Cardiac muscle cell (in vitro differentiated cells and primary cell): ENCODE results near the gene OR8B12. TPM values are rescaled to one million over a fixed set of nuclear protein-coding genes. Genes with fewer than 3 reads are reported as not detected.

ENCODE experiments used
- DNase-seq, 2 donors: peaks; one replicate each; pipeline versions ENCODE4 v3.0.0 to v3.0.0-alpha.2; 2010 to 2017; ENCODE audit warnings: low read depth in 1 of 2, low spot score in 1 of 2
- H3K27ac ChIP-seq: fragments of 200-600 bp; sonication (generic); 2 replicates; pipeline ENCODE4 v1.5.1; 2016
- H3K27me3 ChIP-seq: fragments of 200-600 bp; sonication (generic); 2 replicates; pipeline ENCODE4 v1.6.0; 2016; ENCODE audit warnings: control low read depth
- H3K36me3 ChIP-seq: fragments of 200-600 bp; sonication (generic); 2 replicates; pipeline ENCODE4 v1.5.1; 2016; ENCODE audit warnings: control low read depth
- H3K4me1 ChIP-seq: fragments of 200-600 bp; sonication (generic); 2 replicates; pipeline ENCODE4 v1.8.1; 2017; ENCODE audit warnings: low read depth, mild to moderate bottlenecking, mixed run types
- H3K4me3 ChIP-seq: fragments of 200-600 bp; sonication (generic); 2 replicates; pipeline ENCODE4 v1.5.1; 2016; ENCODE audit warnings: mild to moderate bottlenecking
- H3K9me3 ChIP-seq: fragments of 200-600 bp; sonication (generic); 2 replicates; pipeline ENCODE4 v1.5.1; 2017; ENCODE audit warnings: low read depth, mild to moderate bottlenecking, control low read depth
- polyA plus RNA-seq: library from polyadenylated mRNA; unstranded; fragments of >200 nt; fragmentation: Nextera tagmentation; extraction: Ambion mirVana; gene quantifications from 2 replicates; pipeline ENCODE4 v1.2.1, GENCODE V29; 2016
- total RNA-seq: library from RNA; depleted of rRNA; stranded (reverse); fragments of >200 nt; gene quantifications from 2 replicates; pipeline ENCODE4 v1.2.3, GENCODE V29; 2016
- TF ChIP-seq, protein P1 (sequence below): IDR thresholded peaks from 2 replicates; pipeline ENCODE4 v1.5.1; 2012; ENCODE audit warnings: low read depth, mild to moderate bottlenecking, low read length

The OR8B12 gene
- total and polyA plus RNA-seq, 2 experiments from 2014 or later = not detected

- TF ChIP-seq, protein P1, sequence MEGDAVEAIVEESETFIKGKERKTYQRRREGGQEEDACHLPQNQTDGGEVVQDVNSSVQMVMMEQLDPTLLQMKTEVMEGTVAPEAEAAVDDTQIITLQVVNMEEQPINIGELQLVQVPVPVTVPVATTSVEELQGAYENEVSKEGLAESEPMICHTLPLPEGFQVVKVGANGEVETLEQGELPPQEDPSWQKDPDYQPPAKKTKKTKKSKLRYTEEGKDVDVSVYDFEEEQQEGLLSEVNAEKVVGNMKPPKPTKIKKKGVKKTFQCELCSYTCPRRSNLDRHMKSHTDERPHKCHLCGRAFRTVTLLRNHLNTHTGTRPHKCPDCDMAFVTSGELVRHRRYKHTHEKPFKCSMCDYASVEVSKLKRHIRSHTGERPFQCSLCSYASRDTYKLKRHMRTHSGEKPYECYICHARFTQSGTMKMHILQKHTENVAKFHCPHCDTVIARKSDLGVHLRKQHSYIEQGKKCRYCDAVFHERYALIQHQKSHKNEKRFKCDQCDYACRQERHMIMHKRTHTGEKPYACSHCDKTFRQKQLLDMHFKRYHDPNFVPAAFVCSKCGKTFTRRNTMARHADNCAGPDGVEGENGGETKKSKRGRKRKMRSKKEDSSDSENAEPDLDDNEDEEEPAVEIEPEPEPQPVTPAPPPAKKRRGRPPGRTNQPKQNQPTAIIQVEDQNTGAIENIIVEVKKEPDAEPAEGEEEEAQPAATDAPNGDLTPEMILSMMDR = no peak
- Histone ChIP-seq H3K4me3 (no peak overlapping the region), H3K4me1 (no peaks in the 10 kb centered on the region), H3K27ac (no peak overlapping the region), H3K9me3 (no peaks in the 10 kb centered on the region), H3K27me3 (peaks cover 8% of the 10 kb centered on the region), H3K36me3 (no peaks in the 10 kb centered on the region)
- no peak for DNase-seq
Observed at GRCh38 chr11:124511745-124512144, 31.7 kb downstream of the OR8B12 start.

- no peak overlapping the region for H3K4me3 ChIP-seq
- peaks cover 8% of the 10 kb centered on the region for H3K27me3 ChIP-seq
- no peaks in the 10 kb centered on the region for H3K9me3 ChIP-seq
- no peak overlapping the region for H3K27ac ChIP-seq
- H3K36me3 ChIP-seq = no peaks in the 10 kb centered on the region
- no peaks in the 10 kb centered on the region for H3K4me1 ChIP-seq
- TF ChIP-seq, protein P1 = no peak
- no peak for DNase-seq
Observed at GRCh38 chr11:124510279-124510678, 33.2 kb downstream of the OR8B12 start.

DNA sequence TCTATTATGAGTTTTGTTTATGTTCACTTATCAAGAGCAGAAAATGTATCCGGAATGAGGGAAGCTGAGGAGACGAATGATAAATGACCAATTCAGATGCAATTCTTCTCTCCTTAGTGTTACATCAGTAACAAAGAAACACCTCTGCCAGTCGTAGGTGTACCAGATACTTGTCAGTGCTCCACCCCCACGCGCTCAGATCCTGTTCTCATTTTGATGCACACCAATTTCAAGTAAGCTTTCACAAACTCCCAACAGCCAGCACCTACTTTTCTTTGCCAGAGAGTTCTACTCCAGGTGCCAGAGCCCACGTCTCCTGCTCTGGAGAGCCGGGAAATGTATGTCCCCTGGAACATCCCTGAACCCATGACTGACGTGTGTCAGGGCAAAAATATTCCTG is 43.7 kb downstream of the OR8B12 start:
- TF ChIP-seq, protein P1 = no peak
- no peaks in the 10 kb centered on the region for H3K9me3 ChIP-seq
- no peak overlapping the region for H3K27ac ChIP-seq
- no peaks in the 10 kb centered on the region for H3K27me3 ChIP-seq
- H3K4me3 ChIP-seq = no peak overlapping the region
- H3K4me1 ChIP-seq = no peaks in the 10 kb centered on the region
- H3K36me3 ChIP-seq = no peaks in the 10 kb centered on the region
- DNase-seq = no peak

- TF ChIP-seq, protein P1 = no peak
- Histone ChIP-seq H3K27me3 (no peaks in the 10 kb centered on the region), H3K9me3 (no peaks in the 10 kb centered on the region), H3K4me3 (no peak overlapping the region), H3K27ac (no peak overlapping the region), H3K36me3 (no peaks in the 10 kb centered on the region), H3K4me1 (no peaks in the 10 kb centered on the region)
- peak in 1 of 2 donors; percentile 17 for DNase-seq
Observed at GRCh38 chr11:124493016-124493655, 50.3 kb downstream of the OR8B12 start.

Other genes with a start within 250 kb of the OR8B12 start
- not detected in 2 replicates for gene OR8D1, start 229.7 kb downstream of the OR8B12 start, total RNA-seq
- not detected in 2 replicates for gene OR8D1, start 229.7 kb downstream of the OR8B12 start, polyA plus RNA-seq
- not detected in 2 replicates for gene OR8D2, start 223.5 kb downstream of the OR8B12 start, total RNA-seq
- not detected in 2 replicates for gene OR8D2, start 223.5 kb downstream of the OR8B12 start, polyA plus RNA-seq
- not detected in 2 replicates for gene OR8B2, start 159.2 kb downstream of the OR8B12 start, total RNA-seq
- gene OR8B2, start 159.2 kb downstream of the OR8B12 start, polyA plus RNA-seq = not detected in 2 replicates
- gene OR8B3, start 144.6 kb downstream of the OR8B12 start, total RNA-seq = not detected in 2 replicates
- not detected in 2 replicates for gene OR8B3, start 144.6 kb downstream of the OR8B12 start, polyA plus RNA-seq
- not detected in 2 replicates for gene OR8B4, start 118.8 kb downstream of the OR8B12 start, total RNA-seq
- not detected in 2 replicates for gene OR8B4, start 118.8 kb downstream of the OR8B12 start, polyA plus RNA-seq
- gene OR8B8, start 98.0 kb downstream of the OR8B12 start, total RNA-seq = not detected in 2 replicates
- not detected in 2 replicates for gene OR8B8, start 98.0 kb downstream of the OR8B12 start, polyA plus RNA-seq
- gene OR8A1, start 26.3 kb upstream of the OR8B12 start, total RNA-seq = not detected in 2 replicates
- gene OR8A1, start 26.3 kb upstream of the OR8B12 start, polyA plus RNA-seq = not detected in 2 replicates
- gene PANX3, start 67.8 kb upstream of the OR8B12 start, total RNA-seq = not detected in 2 replicates
- not detected in 2 replicates for gene PANX3, start 67.8 kb upstream of the OR8B12 start, polyA plus RNA-seq
- 16.9 and 31.5 TPM in 2 replicates for gene TBRG1, start 79.2 kb upstream of the OR8B12 start, total RNA-seq
- 22.9 and 29.1 TPM in 2 replicates for gene TBRG1, start 79.2 kb upstream of the OR8B12 start, polyA plus RNA-seq
- 7.9 and 8.3 TPM in 2 replicates for gene SIAE, start 130.1 kb upstream of the OR8B12 start, total RNA-seq
- gene SIAE, start 130.1 kb upstream of the OR8B12 start, polyA plus RNA-seq = 5.7 and 13.2 TPM in 2 replicates
- gene SPA17, start 130.2 kb upstream of the OR8B12 start, total RNA-seq = 5.3 and 9.3 TPM in 2 replicates
- 13.2 and 14.3 TPM in 2 replicates for gene SPA17, start 130.2 kb upstream of the OR8B12 start, polyA plus RNA-seq
- 1.1 and 2.1 TPM in 2 replicates for gene NRGN, start 196.3 kb upstream of the OR8B12 start, total RNA-seq
- gene NRGN, start 196.3 kb upstream of the OR8B12 start, polyA plus RNA-seq = 1.1 and 3.5 TPM in 2 replicates
- gene VSIG2, start 208.6 kb upstream of the OR8B12 start, total RNA-seq = not detected in 2 replicates
- gene VSIG2, start 208.6 kb upstream of the OR8B12 start, polyA plus RNA-seq = not detected in 2 replicates
- gene ESAM, start 218.6 kb upstream of the OR8B12 start, total RNA-seq = 1.5 and 1.8 TPM in 2 replicates
- gene ESAM, start 218.6 kb upstream of the OR8B12 start, polyA plus RNA-seq = 3.3 and 4.9 TPM in 2 replicates